GM12873 (cell line): ENCODE data around the gene MEGF6.

Experiments
- TF ChIP-seq, protein P1 (sequence below): IDR thresholded peaks from 2 replicates; pipeline ENCODE4 v1.5.1; 2012; ENCODE audit warnings: low read depth, mild to moderate bottlenecking, moderate library complexity, low read length, control low read depth; ENCODE audit not compliant: insufficient read depth; ENCODE audit errors: missing control alignments

Gene MEGF6

DNA sequence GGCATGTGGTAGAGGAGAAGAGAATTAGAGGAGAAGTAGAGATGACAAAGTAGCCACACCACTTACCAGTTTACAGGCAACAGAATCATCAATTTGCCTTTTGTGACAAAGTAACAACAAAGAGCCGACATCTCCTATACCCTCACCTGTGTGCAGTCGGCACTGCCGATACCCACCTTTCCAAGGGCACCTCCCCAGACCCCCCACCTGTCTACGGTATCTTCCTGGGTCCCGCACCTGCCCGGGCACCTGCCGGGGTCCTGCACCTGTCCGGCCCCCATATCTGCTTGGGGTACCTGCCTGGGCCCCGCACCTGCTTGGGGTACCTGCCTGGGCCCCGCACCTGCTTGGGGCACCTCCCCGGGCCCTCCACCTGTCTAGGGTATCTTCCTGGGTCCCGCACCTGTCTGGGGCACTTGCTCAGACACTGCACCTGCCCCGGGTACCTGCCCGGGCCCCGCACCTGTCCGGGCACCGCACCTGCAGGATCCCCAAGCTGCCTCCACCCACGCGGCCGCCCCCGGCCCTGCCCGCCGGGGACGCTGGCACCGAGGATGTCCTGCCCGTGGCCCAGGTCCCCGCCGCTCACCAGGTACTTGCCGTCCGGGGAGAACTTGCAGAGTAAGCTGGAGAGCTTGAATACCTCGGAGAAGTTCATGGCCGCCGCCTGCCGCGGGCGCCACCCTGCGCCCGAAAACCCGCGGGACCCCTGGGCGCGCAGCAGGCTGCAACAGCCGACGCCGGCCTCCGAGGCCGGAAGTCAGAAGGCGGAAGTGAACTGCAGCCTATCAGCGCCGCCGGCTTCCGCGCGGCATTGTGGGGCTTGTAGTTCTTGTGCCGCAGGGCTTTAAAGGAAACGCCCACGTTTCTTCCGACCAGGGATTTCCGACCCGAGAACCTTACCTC lies 38.3 kb upstream of the MEGF6 start, which contains the start of gene WRAP73:
Gene WRAP73 (minus strand): TSS at position 762 of the 906 bp plus-strand sequence. CDS start 104 bp downstream, at position 658.
- TF ChIP-seq, protein P1, sequence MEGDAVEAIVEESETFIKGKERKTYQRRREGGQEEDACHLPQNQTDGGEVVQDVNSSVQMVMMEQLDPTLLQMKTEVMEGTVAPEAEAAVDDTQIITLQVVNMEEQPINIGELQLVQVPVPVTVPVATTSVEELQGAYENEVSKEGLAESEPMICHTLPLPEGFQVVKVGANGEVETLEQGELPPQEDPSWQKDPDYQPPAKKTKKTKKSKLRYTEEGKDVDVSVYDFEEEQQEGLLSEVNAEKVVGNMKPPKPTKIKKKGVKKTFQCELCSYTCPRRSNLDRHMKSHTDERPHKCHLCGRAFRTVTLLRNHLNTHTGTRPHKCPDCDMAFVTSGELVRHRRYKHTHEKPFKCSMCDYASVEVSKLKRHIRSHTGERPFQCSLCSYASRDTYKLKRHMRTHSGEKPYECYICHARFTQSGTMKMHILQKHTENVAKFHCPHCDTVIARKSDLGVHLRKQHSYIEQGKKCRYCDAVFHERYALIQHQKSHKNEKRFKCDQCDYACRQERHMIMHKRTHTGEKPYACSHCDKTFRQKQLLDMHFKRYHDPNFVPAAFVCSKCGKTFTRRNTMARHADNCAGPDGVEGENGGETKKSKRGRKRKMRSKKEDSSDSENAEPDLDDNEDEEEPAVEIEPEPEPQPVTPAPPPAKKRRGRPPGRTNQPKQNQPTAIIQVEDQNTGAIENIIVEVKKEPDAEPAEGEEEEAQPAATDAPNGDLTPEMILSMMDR, result peak; percentile 41

DNA sequence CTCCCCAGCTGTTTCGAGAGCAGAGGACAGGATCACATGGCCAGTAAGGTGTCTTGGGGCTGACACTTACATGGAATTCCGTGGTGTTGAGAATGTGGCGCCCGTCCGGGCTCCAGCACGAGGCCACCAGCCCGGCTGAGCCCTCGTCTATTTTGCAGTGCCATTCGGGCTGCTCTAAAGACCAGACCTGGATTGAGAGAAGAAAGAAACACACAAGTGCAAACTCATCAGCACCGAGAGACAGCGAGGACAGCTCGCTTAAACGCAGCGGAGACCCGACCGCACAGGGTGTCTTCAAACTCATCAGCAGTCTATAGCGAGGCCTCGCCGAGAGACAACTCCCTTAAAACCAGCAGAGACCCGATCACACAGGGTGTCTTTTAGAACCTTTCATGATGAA lies 35.3 kb upstream of the MEGF6 start:
- TF ChIP-seq, protein P1, result no peak

DNA sequence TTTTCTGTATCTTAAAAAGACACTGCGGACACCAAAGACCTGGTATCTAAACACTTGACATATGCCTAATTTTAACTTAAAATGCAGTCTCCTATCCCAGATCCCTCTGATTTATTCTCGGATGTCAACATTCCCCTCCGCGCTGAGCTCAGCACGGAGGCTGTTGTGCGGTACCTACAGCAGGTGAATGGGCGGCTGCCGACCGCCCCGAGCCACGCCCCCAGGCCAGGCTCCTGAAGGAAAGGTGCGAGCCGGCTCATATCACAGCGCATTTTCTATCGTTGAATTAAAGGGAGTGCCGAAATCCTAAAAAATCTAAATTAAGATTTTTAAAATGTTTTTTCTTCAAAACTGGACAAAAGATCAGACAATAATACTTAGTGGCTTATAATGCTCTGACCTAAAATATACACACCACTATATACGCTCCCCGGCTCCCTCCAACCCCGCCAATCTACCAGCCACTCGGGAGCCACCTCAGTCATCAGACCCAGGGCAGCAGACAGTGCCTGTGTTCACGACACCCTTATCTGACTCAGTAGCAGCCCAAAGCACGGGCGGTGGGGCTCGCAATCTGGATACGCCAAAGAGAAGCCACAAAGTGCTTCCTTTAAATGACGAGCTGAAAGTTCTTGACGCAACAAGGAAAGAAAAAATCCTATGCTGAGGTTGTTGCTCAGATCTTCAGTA lies 34.5 kb upstream of the MEGF6 start:
- TF ChIP-seq, protein P1, result no peak

- TF ChIP-seq, protein P1, result no peak
Measured at GRCh38 chr1:3645247-3645646, 33.9 kb upstream of the MEGF6 start.

DNA sequence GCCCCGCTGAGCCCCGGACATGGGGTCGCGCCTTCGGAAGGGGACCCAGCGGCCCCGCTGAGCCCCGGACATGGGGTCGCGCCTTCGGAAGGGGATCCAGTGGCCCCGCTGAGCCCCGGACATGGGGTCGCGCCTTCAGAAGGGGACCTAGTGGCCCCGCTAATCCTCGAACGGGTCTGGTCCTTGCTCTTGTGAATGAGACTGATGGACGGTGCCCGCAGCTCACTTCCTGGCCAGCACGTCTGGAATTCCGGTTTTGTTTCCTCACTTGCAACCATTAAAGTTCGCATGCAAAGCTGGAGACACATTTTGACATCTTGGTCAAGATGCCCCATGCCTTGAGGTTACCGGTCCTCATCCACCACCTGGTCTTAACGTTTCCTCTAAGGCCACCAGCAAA lies 33.0 kb upstream of the MEGF6 start:
- TF ChIP-seq, protein P1, result no peak

- TF ChIP-seq, protein P1, result no peak
Measured at GRCh38 chr1:3642919-3643675, 31.8 kb upstream of the MEGF6 start.
